ENCODE results near the gene ZYG11A. TPM values are rescaled to one million over a fixed set of nuclear protein-coding genes. Genes with fewer than 3 reads are reported as not detected.
"Not testable (repeated sequence)": the region's sequence is repeated elsewhere in the genome, so short reads cannot be mapped to it uniquely, and the experiment has no call there.

Gene ZYG11A
- total RNA-seq, 2 experiments from 2014 or later, result 0.25 TPM

DNA sequence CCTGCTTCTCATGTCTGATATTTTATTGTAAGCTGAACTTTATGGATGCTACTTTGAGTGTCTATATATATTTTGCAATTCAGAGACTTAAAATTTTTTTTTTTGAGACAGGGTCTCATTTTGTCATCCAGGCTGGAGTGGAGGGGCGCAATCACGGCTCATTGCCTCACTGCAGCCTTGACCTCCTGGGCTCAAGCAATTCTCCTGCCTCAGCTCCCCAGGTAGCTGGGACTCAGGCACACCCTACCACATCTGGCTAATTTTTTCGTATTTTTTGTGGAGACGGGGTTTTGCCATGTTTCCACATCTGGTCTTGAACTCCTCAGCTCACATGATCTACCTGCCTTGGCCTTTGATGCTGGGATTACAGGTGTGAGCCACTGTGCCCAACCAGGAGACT is 8.4 kb downstream of the ZYG11A start:
- Mint-ChIP-seq H3K27me3 (peaks cover 3% of the 10 kb centered on the region), H3K4me1 (peaks cover 2% of the 10 kb centered on the region), H3K4me3 (no peak overlapping the region), H3K36me3 (ENCODE audit: low read depth) (no peaks in the 10 kb centered on the region), H3K9me3 (no peaks in the 10 kb centered on the region), H3K27ac (no peak overlapping the region)
- POLR2A ChIA-PET, result no interaction called here
- CTCF ChIA-PET, result interaction anchor here (1.0 kb wide), 1 partner anchor 11 kb away, joined by 3 read pairs; no protein-coding TSS in a partner anchor
- no peak for DNase-seq

DNA sequence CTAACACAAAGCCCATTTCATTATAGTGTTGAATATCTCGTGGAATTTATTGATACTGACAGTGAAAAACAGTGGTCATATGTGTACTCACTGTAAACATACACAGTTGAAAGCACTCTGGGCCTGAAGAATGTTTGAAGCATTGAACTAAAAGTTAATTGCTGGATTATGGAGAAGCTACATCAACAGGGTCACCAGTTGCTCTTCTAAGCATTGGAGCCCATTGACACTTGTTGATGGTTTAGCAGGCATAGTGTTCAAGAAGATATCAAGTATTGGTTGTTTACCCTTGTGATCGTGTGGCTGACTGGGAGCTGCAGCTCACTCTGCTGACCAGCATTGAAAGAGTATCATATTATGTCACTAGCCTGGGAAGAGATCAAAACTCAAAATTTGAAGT is 10.3 kb downstream of the ZYG11A start:
- Mint-ChIP-seq H3K4me1 (peaks cover 2% of the 10 kb centered on the region), H3K27me3 (peaks cover 2% of the 10 kb centered on the region), H3K36me3 (ENCODE audit: low read depth) (no peaks in the 10 kb centered on the region), H3K4me3 (no peak overlapping the region), H3K9me3 (no peaks in the 10 kb centered on the region), H3K27ac (no peak overlapping the region)
- ChIA-PET CTCF (no interaction called here), POLR2A (no interaction called here)
- DNase-seq, result no peak

DNA sequence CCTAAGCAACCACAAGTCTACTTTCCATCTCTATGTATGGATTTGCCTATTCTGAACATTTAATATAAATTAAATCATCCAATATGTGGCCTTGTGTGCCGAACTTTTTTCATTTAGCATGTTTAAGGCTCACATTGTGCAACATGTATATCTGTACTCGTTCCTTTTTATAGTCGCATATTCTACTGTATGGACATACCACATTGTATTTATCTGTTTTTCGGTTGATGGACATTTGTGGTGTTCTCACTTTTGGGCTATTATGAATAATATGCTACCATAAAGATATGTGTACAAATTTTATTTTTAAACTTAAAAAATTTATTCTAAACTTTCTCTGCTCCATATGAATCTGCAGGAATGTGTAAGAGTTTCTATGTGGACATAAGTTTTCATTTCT is 13.0 kb downstream of the ZYG11A start:
- no peak overlapping the region for H3K4me3 Mint-ChIP-seq

GRCh38 chr1:52856026-52856425 is 13.5 kb downstream of the ZYG11A start:
- Mint-ChIP-seq H3K36me3 (ENCODE audit: low read depth) (no peaks in the 10 kb centered on the region), H3K4me3 (no peak overlapping the region), H3K9me3 (no peaks in the 10 kb centered on the region), H3K27ac (no peak overlapping the region), H3K27me3 (no peaks in the 10 kb centered on the region), H3K4me1 (no peaks in the 10 kb centered on the region)
- ChIA-PET CTCF (no interaction called here), POLR2A (no interaction called here)
- no peak for DNase-seq

More for the DNA sequence above, 13.0 kb downstream of the ZYG11A start:
- Mint-ChIP-seq H3K9me3 (no peaks in the 10 kb centered on the region), H3K27me3 (no peaks in the 10 kb centered on the region), H3K4me1 (peaks cover 1% of the 10 kb centered on the region), H3K36me3 (ENCODE audit: low read depth) (no peaks in the 10 kb centered on the region), H3K27ac (no peak overlapping the region)
- POLR2A ChIA-PET, result no interaction called here
- DNase-seq, result no peak
- CTCF ChIA-PET, result no interaction called here

DNA sequence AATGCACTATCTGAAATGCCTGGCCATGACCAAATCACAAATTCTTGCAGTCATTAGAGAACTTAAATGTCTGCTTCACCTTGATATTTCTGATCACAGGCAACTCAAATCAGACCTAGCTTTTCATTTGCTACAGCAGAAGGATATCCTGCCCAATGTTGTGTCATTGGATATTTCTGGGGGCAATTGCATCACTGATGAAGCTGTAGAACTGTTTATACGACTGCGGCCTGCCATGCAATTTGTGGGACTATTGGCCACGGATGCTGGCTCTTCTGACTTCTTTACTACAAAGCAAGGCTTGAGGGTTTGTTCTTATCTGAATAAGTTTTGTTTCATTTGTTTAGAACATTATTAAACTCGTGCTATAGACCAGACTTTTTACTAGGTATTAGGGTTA is 14.9 kb downstream of the ZYG11A start:
- H3K27ac Mint-ChIP-seq, result no peak overlapping the region
- ChIA-PET CTCF (interaction anchor here (1.1 to 1.2 kb wide), 2 partner anchors 15 to 31 kb away, joined by 3 read pairs; partner anchors contain the start of gene ZYG11A), POLR2A (no interaction called here)
- no peaks in the 10 kb centered on the region for H3K27me3 Mint-ChIP-seq
- no peaks in the 10 kb centered on the region for H3K4me1 Mint-ChIP-seq
- DNase-seq, result no peak
- H3K36me3 Mint-ChIP-seq (ENCODE audit: low read depth), result no peaks in the 10 kb centered on the region
- H3K9me3 Mint-ChIP-seq, result no peaks in the 10 kb centered on the region
- no peak overlapping the region for H3K4me3 Mint-ChIP-seq

- H3K9me3 Mint-ChIP-seq, result no peaks in the 10 kb centered on the region
- ChIA-PET POLR2A (no interaction called here), CTCF (interaction anchor here (1.2 kb wide), 1 partner anchor 11 kb away, joined by 3 read pairs; no protein-coding TSS in a partner anchor)
- DNase-seq, result no peak
- H3K27ac Mint-ChIP-seq, result no peak overlapping the region
- no peaks in the 10 kb centered on the region for H3K27me3 Mint-ChIP-seq
- H3K4me3 Mint-ChIP-seq, result no peak overlapping the region
- no peaks in the 10 kb centered on the region for H3K36me3 Mint-ChIP-seq (ENCODE audit: low read depth)
- H3K4me1 Mint-ChIP-seq, result no peaks in the 10 kb centered on the region
These were observed 20.3 kb downstream of the ZYG11A start for GRCh38 chr1:52862666-52863458.

DNA sequence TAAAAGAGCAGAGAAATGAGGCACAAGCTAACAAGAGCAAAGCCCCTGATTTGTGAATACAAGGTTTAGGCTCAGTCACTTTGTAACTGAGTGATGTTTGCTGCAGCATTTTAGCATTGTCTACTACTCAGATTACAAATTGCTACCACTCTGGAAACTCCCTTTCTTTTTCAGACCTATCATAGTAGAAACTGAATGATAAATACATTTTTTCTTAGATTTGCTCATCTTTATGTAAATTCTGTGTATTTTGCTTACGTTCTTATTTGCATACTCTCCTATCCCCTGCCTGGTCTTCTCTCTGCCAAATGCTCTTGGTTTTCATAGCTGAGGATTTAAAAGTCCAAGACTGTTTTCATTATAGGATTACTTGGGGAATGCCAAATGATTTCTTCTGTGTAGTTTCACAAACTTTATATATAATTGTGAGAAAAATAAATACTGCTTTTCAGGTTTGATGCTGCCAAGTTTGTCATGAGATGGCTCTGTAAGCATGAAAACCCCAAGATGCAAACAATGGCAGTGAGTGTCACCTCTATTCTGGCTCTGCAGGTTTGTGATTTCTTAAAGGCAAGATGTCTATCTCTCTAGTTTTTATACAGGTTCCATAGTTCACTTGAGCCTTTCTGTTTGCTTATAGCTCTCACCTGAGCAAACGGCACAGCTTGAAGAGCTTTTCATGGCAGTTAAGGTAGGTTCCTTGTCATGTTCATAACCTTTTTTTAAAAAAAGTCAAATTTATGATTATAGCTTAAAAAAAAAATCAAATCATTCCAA is 24.7 kb downstream of the ZYG11A start:
- Mint-ChIP-seq H3K4me3 (no peak overlapping the region), H3K27me3 (no peaks in the 10 kb centered on the region), H3K9me3 (no peaks in the 10 kb centered on the region), H3K27ac (no peak overlapping the region), H3K36me3 (ENCODE audit: low read depth) (no peaks in the 10 kb centered on the region), H3K4me1 (no peaks in the 10 kb centered on the region)
- CTCF ChIA-PET, result interaction anchor here (0.6 to 1.5 kb wide), 2 partner anchors 24 to 1306 kb away, joined by 3 to 6 read pairs; partner anchors contain the start of gene ZYG11A
- no peak for DNase-seq
- POLR2A ChIA-PET, result no interaction called here

DNA sequence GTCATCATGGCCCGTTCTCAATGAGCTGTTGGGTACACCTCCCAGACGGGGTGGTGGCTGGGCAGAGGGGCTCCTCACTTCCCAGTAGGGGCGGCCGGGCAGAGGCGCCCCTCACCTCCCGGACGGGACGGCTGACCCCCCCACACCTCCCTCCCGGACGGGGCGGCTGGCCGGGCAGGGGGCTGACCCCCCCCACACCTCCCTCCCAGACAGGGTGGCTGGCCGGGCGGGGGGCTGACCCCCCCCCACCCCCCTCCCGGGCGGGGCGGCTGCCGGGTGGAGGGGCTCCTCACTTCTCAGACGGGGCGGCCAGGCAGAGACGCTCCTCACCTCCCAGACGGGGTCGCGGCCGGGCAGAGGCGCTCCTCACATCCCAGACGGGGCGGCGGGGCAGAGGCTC is 27.2 kb downstream of the ZYG11A start:
- H3K4me3 Mint-ChIP-seq; DNase-seq; H3K27me3 Mint-ChIP-seq; H3K27ac Mint-ChIP-seq; H3K9me3 Mint-ChIP-seq; H3K36me3 Mint-ChIP-seq (ENCODE audit: low read depth); H3K4me1 Mint-ChIP-seq; CTCF ChIA-PET; POLR2A ChIA-PET: not testable (repeated sequence)

- POLR2A ChIA-PET, result no interaction called here
- DNase-seq, result no peak
- Mint-ChIP-seq H3K4me3 (no peak overlapping the region), H3K27ac (no peak overlapping the region), H3K9me3 (no peaks in the 10 kb centered on the region), H3K4me1 (no peaks in the 10 kb centered on the region), H3K36me3 (ENCODE audit: low read depth) (no peaks in the 10 kb centered on the region), H3K27me3 (no peaks in the 10 kb centered on the region)
- CTCF ChIA-PET, result interaction anchor here (0.7 kb wide), 1 partner anchor 13 kb away, joined by 3 read pairs; no protein-coding TSS in a partner anchor
These were observed 34.3 kb downstream of the ZYG11A start for GRCh38 chr1:52876843-52877242.

DNA sequence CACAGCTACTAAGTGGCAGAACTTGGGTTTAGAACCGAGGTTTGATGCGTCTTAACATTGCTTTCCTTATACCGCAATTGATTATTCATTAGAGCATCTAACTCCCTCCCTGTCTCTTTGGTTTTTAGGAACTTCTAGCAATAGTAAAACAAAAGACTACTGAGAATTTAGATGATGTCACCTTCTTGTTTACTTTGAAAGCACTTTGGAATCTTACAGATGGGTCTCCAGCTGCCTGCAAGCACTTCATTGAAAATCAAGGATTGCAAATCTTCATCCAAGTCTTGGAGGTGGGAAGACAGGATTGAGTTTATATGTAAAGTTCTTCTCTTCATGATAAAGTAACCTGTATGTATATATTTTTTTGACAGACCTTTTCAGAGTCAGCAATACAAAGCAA is 35.0 kb downstream of the ZYG11A start:
- CTCF ChIA-PET, result no interaction called here
- Mint-ChIP-seq H3K27me3 (no peaks in the 10 kb centered on the region), H3K27ac (no peak overlapping the region), H3K36me3 (ENCODE audit: low read depth) (no peaks in the 10 kb centered on the region), H3K4me3 (no peak overlapping the region), H3K9me3 (no peaks in the 10 kb centered on the region), H3K4me1 (no peaks in the 10 kb centered on the region)
- POLR2A ChIA-PET, result no interaction called here
- DNase-seq, result no peak

GRCh38 chr1:52880206-52880605 is 37.6 kb downstream of the ZYG11A start:
- DNase-seq, result no peak
- H3K36me3 Mint-ChIP-seq (ENCODE audit: low read depth), result no peaks in the 10 kb centered on the region
- H3K4me1 Mint-ChIP-seq, result no peaks in the 10 kb centered on the region

GRCh38 chr1:52887483-52887882 is 44.9 kb downstream of the ZYG11A start:
- ChIA-PET CTCF (interaction anchor here (1.3 kb wide), 1 partner anchor 34 kb away, joined by 3 read pairs; the partner anchor contains the start of gene ECHDC2), POLR2A (no interaction called here)
- no peak for DNase-seq
- Mint-ChIP-seq H3K4me3 (no peak overlapping the region), H3K36me3 (ENCODE audit: low read depth) (no peaks in the 10 kb centered on the region), H3K4me1 (no peaks in the 10 kb centered on the region), H3K27me3 (no peaks in the 10 kb centered on the region), H3K27ac (no peak overlapping the region), H3K9me3 (no peaks in the 10 kb centered on the region)

More at GRCh38 chr1:52880206-52880605, 37.6 kb downstream of the ZYG11A start:
- H3K27ac Mint-ChIP-seq, result no peak overlapping the region
- CTCF ChIA-PET, result interaction anchor here (0.6 kb wide), 1 partner anchor 432 kb away, joined by 3 read pairs; no protein-coding TSS in a partner anchor
- H3K9me3 Mint-ChIP-seq, result no peaks in the 10 kb centered on the region
- POLR2A ChIA-PET, result no interaction called here
- no peak overlapping the region for H3K4me3 Mint-ChIP-seq
- no peaks in the 10 kb centered on the region for H3K27me3 Mint-ChIP-seq

Data from activated CD4-positive, alpha-beta T cell treated with anti-CD3 and anti-CD28 coated beads, Interleukin-2, amount 10 ng/mL, durations not matched to agents 7 days and 5 days (primary cell).